Uterus (tissue), 2 donors: ENCODE measurements around the gene DCPS.

Source experiments
- CTCF ChIP-seq, 4 experiments: fragments of 200-600 bp in 2 of 4; fragments of 450-650 bp in 2 of 4; sonication (generic) in 2 of 4; IDR thresholded peaks; one replicate each; pipeline ENCODE4 v1.5.1; 2016 to 2019; ENCODE audit warnings: antibody characterized with exemption in 4 of 4, mild to moderate bottlenecking in 2 of 4, moderate library complexity in 1 of 4
- POLR2A ChIP-seq, 2 donors: fragments of 450-650 bp; IDR thresholded peaks; one replicate each; pipeline ENCODE4 v1.6.1; 2016; ENCODE audit warnings: antibody characterized with exemption in 2 of 2, mild to moderate bottlenecking in 1 of 2, moderate library complexity in 1 of 2

GRCh38 chr11:126317756-126318573 lies 14.1 kb downstream of the DCPS start:
- TF ChIP-seq POLR2A (IDR thresholded peaks at IDR 0.05) (peak in 1 of 2 donors; percentile 17), CTCF (IDR thresholded peaks at IDR 0.05) (no peak)
